ENCODE measurements around the gene NDUFB6. TPM values are rescaled to one million over a fixed set of nuclear protein-coding genes. Genes with fewer than 3 reads are reported as not detected.

NDUFB6 gene
- total and polyA plus RNA-seq, 9 of the 15 experiments (the other 6 are each of a cell fraction or from before 2014, with no cell fraction given) = 26.5 to 88.1 (median 64.0) TPM

DNA sequence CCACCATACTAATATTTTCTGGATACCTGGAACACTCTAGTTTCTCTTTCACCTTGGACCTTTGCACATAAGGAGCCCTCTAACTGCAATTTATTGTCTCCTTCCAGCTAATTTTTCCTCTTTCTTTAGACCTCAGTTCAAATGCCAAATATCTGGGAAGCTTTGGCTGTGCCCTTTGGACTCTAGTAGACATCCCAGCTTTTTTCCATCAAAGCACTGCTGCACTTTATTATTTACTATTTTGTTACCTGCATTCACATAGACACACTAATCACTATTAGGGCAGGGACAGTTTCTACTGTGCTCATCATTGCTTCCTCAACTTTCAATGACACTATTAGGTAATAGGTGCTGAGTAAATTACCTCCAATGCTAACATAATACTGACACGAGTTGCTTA, 49.0 kb downstream of the NDUFB6 start:
- Histone ChIP-seq H3K4me2 (ENCODE audit: insufficient read depth, low read length) (no peak overlapping the region), H3K27ac (ENCODE audit: extremely low read depth, low read depth, low read length) (no peak overlapping the region), H3K4me3 (no peak overlapping the region), H2AFZ (ENCODE audit: low read depth, low read length) (no peak overlapping the region), H3K79me2 (ENCODE audit: control insufficient read depth, insufficient read depth, low read length) (no peaks in the 10 kb centered on the region), H3K36me3 (ENCODE audit: control insufficient read depth, insufficient read depth, low read length) (no peaks in the 10 kb centered on the region), H3K9me1 (ENCODE audit: control insufficient read depth, insufficient read depth, low read length) (no peaks in the 10 kb centered on the region), H4K20me1 (replicated peaks; ENCODE audit: control insufficient read depth, insufficient read depth, low read length) (no peaks in the 10 kb centered on the region), H3K9me3 (replicated peaks; ENCODE audit: control insufficient read depth, insufficient read depth, low read depth, low read length) (no peaks in the 10 kb centered on the region), H3K9ac (ENCODE audit: insufficient read depth in 1 of 2, low read depth in 2 of 2, low read length in 2 of 2) (no peak overlapping the region), H3K4me1 (replicated peaks in 1 of 2; ENCODE audit: control insufficient read depth in 2 of 2, insufficient read depth in 2 of 2, low read length in 2 of 2) (peaks cover 0 to 7% of the 10 kb centered on the region in 2 experiments; a peak in 2 of 5 replicates), H3K27me3 (ENCODE audit: control insufficient read depth in 2 of 2, insufficient read depth in 2 of 2, low read length in 2 of 2) (no peaks in the 10 kb centered on the region)
- DNase-seq (ENCODE audit: extremely low read depth in 1 of 4, low spot score in 3 of 4) = no peak
- in situ Hi-C loops (cut with MboI) = no loop called here
- no peak for ATAC-seq
- CTCF ChIA-PET (ENCODE audit: low intra/inter-chr PET ratio) = no interaction called here
- POLR2A ChIA-PET = no interaction called here
- WGBS (ENCODE audit: insufficient coverage, low coverage, missing lambda C conversion rate) = 17% methylated on average over 1 of the region's 1 CpG
- TF ChIP-seq BMI1 (IDR thresholded peaks at IDR 0.05; ENCODE audit: low read length) (no peak), ZBTB8A (IDR thresholded peaks at IDR 0.05; ENCODE audit: partially characterized antibody) (no peak), ZNF584 (CRISPR knock-in tag; IDR thresholded peaks at IDR 0.05; ENCODE audit: low read depth) (no peak)
- TF ChIP-seq, protein P1, sequence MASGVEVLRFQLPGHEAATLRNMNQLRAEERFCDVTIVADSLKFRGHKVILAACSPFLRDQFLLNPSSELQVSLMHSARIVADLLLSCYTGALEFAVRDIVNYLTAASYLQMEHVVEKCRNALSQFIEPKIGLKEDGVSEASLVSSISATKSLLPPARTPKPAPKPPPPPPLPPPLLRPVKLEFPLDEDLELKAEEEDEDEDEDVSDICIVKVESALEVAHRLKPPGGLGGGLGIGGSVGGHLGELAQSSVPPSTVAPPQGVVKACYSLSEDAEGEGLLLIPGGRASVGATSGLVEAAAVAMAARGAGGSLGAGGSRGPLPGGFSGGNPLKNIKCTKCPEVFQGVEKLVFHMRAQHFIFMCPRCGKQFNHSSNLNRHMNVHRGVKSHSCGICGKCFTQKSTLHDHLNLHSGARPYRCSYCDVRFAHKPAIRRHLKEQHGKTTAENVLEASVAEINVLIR (CRISPR knock-in tag; IDR thresholded peaks at IDR 0.05) = no peak
- TF ChIP-seq, protein P2, sequence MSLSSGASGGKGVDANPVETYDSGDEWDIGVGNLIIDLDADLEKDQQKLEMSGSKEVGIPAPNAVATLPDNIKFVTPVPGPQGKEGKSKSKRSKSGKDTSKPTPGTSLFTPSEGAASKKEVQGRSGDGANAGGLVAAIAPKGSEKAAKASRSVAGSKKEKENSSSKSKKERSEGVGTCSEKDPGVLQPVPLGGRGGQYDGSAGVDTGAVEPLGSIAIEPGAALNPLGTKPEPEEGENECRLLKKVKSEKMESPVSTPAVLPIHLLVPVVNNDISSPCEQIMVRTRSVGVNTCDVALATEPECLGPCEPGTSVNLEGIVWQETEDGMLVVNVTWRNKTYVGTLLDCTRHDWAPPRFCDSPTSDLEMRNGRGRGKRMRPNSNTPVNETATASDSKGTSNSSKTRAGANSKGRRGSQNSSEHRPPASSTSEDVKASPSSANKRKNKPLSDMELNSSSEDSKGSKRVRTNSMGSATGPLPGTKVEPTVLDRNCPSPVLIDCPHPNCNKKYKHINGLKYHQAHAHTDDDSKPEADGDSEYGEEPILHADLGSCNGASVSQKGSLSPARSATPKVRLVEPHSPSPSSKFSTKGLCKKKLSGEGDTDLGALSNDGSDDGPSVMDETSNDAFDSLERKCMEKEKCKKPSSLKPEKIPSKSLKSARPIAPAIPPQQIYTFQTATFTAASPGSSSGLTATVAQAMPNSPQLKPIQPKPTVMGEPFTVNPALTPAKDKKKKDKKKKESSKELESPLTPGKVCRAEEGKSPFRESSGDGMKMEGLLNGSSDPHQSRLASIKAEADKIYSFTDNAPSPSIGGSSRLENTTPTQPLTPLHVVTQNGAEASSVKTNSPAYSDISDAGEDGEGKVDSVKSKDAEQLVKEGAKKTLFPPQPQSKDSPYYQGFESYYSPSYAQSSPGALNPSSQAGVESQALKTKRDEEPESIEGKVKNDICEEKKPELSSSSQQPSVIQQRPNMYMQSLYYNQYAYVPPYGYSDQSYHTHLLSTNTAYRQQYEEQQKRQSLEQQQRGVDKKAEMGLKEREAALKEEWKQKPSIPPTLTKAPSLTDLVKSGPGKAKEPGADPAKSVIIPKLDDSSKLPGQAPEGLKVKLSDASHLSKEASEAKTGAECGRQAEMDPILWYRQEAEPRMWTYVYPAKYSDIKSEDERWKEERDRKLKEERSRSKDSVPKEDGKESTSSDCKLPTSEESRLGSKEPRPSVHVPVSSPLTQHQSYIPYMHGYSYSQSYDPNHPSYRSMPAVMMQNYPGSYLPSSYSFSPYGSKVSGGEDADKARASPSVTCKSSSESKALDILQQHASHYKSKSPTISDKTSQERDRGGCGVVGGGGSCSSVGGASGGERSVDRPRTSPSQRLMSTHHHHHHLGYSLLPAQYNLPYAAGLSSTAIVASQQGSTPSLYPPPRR (CRISPR knock-in tag; IDR thresholded peaks at IDR 0.05; ENCODE audit: borderline replicate concordance) = no peak
- no TSS peak for BruUV-seq (replicated peaks)
- intact Hi-C loops (cut with micrococcal nuclease) = no loop called here
- no peak for FAIRE-seq
